ENCODE results near the gene PAPOLB. TPM values are rescaled to one million over a fixed set of nuclear protein-coding genes. Genes with fewer than 3 reads are reported as not detected.

The PAPOLB gene
- total RNA-seq, 2 donors from 2014 or later = not detected

- Mint-ChIP-seq H3K36me3 (ENCODE audit: low read depth) (no peaks in the 10 kb centered on the region), H3K4me1 (no peaks in the 10 kb centered on the region), H3K27me3 (no peaks in the 10 kb centered on the region), H3K4me3 (no peak overlapping the region), H3K9me3 (no peaks in the 10 kb centered on the region), H3K27ac (no peak overlapping the region)
- ATAC-seq (replicated peaks) = no peak
Measured at GRCh38 chr7:4828720-4829383, 33.0 kb downstream of the PAPOLB start.

- no peak for ATAC-seq (replicated peaks)
- peaks cover 6% of the 10 kb centered on the region for H3K27me3 Mint-ChIP-seq
- no peaks in the 10 kb centered on the region for H3K36me3 Mint-ChIP-seq (ENCODE audit: low read depth)
- no peaks in the 10 kb centered on the region for H3K9me3 Mint-ChIP-seq
- H3K4me1 Mint-ChIP-seq = no peaks in the 10 kb centered on the region
- no peak overlapping the region for H3K27ac Mint-ChIP-seq
- H3K4me3 Mint-ChIP-seq = no peak overlapping the region
Measured at GRCh38 chr7:4825081-4825480, 36.7 kb downstream of the PAPOLB start.

GRCh38 chr7:4824120-4824775, 37.6 kb downstream of the PAPOLB start:
- no peak for ATAC-seq (replicated peaks)
- H3K36me3 Mint-ChIP-seq (ENCODE audit: low read depth) = no peaks in the 10 kb centered on the region
- no peaks in the 10 kb centered on the region for H3K9me3 Mint-ChIP-seq
- peaks cover 6% of the 10 kb centered on the region for H3K27me3 Mint-ChIP-seq
- H3K4me1 Mint-ChIP-seq = no peaks in the 10 kb centered on the region
- no peak overlapping the region for H3K27ac Mint-ChIP-seq
- H3K4me3 Mint-ChIP-seq = no peak overlapping the region

- ATAC-seq (replicated peaks) = no peak
- H3K4me3 Mint-ChIP-seq = no peak overlapping the region
- no peaks in the 10 kb centered on the region for H3K4me1 Mint-ChIP-seq
- no peaks in the 10 kb centered on the region for H3K9me3 Mint-ChIP-seq
- H3K27ac Mint-ChIP-seq = no peak overlapping the region
- H3K36me3 Mint-ChIP-seq (ENCODE audit: low read depth) = no peaks in the 10 kb centered on the region
- H3K27me3 Mint-ChIP-seq = peaks cover 6% of the 10 kb centered on the region
Measured at GRCh38 chr7:4823441-4824119, 38.2 kb downstream of the PAPOLB start.

- H3K4me3 Mint-ChIP-seq = no peak overlapping the region
- no peaks in the 10 kb centered on the region for H3K9me3 Mint-ChIP-seq
- H3K4me1 Mint-ChIP-seq = no peaks in the 10 kb centered on the region
- H3K27me3 Mint-ChIP-seq = peaks cover 6% of the 10 kb centered on the region
- no peaks in the 10 kb centered on the region for H3K36me3 Mint-ChIP-seq (ENCODE audit: low read depth)
- H3K27ac Mint-ChIP-seq = no peak overlapping the region
- no peak for ATAC-seq (replicated peaks)
Measured at GRCh38 chr7:4822677-4823076, 39.2 kb downstream of the PAPOLB start.

GRCh38 chr7:4820967-4821471, 40.8 kb downstream of the PAPOLB start:
- Mint-ChIP-seq H3K27ac (no peak overlapping the region), H3K9me3 (no peaks in the 10 kb centered on the region), H3K4me3 (no peak overlapping the region), H3K4me1 (no peaks in the 10 kb centered on the region), H3K36me3 (ENCODE audit: low read depth) (no peaks in the 10 kb centered on the region), H3K27me3 (peaks cover 6% of the 10 kb centered on the region)
- no peak for ATAC-seq (replicated peaks)

GRCh38 chr7:4820405-4820966, 41.3 kb downstream of the PAPOLB start:
- no peak for ATAC-seq (replicated peaks)
- Mint-ChIP-seq H3K36me3 (ENCODE audit: low read depth) (no peaks in the 10 kb centered on the region), H3K27me3 (peaks cover 6% of the 10 kb centered on the region), H3K4me1 (no peaks in the 10 kb centered on the region), H3K27ac (no peak overlapping the region), H3K4me3 (no peak overlapping the region), H3K9me3 (no peaks in the 10 kb centered on the region)

GRCh38 chr7:4819560-4820404, 42.0 kb downstream of the PAPOLB start:
- H3K4me1 Mint-ChIP-seq = no peaks in the 10 kb centered on the region
- H3K27me3 Mint-ChIP-seq = peaks cover 7% of the 10 kb centered on the region
- no peak for ATAC-seq (replicated peaks)
- H3K9me3 Mint-ChIP-seq = no peaks in the 10 kb centered on the region
- no peaks in the 10 kb centered on the region for H3K36me3 Mint-ChIP-seq (ENCODE audit: low read depth)
- no peak overlapping the region for H3K4me3 Mint-ChIP-seq
- no peak overlapping the region for H3K27ac Mint-ChIP-seq

GRCh38 chr7:4818000-4818794, 43.6 kb downstream of the PAPOLB start:
- Mint-ChIP-seq H3K27ac (no peak overlapping the region), H3K4me1 (no peaks in the 10 kb centered on the region), H3K27me3 (peaks cover 16% of the 10 kb centered on the region), H3K36me3 (ENCODE audit: low read depth) (no peaks in the 10 kb centered on the region), H3K9me3 (no peaks in the 10 kb centered on the region), H3K4me3 (no peak overlapping the region)
- ATAC-seq (replicated peaks) = no peak

- Mint-ChIP-seq H3K27me3 (peaks cover 18% of the 10 kb centered on the region), H3K36me3 (ENCODE audit: low read depth) (no peaks in the 10 kb centered on the region), H3K4me1 (no peaks in the 10 kb centered on the region), H3K9me3 (no peaks in the 10 kb centered on the region), H3K4me3 (no peak overlapping the region), H3K27ac (no peak overlapping the region)
- ATAC-seq (replicated peaks) = no peak
Measured at GRCh38 chr7:4817178-4817901, 44.5 kb downstream of the PAPOLB start.

- H3K27ac Mint-ChIP-seq = no peak overlapping the region
- H3K9me3 Mint-ChIP-seq = no peaks in the 10 kb centered on the region
- no peaks in the 10 kb centered on the region for H3K36me3 Mint-ChIP-seq (ENCODE audit: low read depth)
- no peak for ATAC-seq (replicated peaks)
- no peaks in the 10 kb centered on the region for H3K4me1 Mint-ChIP-seq
- H3K4me3 Mint-ChIP-seq = no peak overlapping the region
- peaks cover 18% of the 10 kb centered on the region for H3K27me3 Mint-ChIP-seq
Measured at GRCh38 chr7:4816419-4817080, 45.3 kb downstream of the PAPOLB start.

- ATAC-seq (replicated peaks) = no peak
- no peak overlapping the region for H3K4me3 Mint-ChIP-seq
Measured at GRCh38 chr7:4815609-4816418, 46.0 kb downstream of the PAPOLB start.

More at GRCh38 chr7:4815609-4816418, 46.0 kb downstream of the PAPOLB start:
- no peaks in the 10 kb centered on the region for H3K36me3 Mint-ChIP-seq (ENCODE audit: low read depth)
- no peak overlapping the region for H3K27ac Mint-ChIP-seq
- H3K27me3 Mint-ChIP-seq = peaks cover 18% of the 10 kb centered on the region
- no peaks in the 10 kb centered on the region for H3K9me3 Mint-ChIP-seq
- H3K4me1 Mint-ChIP-seq = no peaks in the 10 kb centered on the region

Measured in activated T-helper 17 cell treated with anti-CD3 and anti-CD28 coated beads, Interleukin-2, amount 50 U/mL, for 72 hours (primary cell).